ENCODE measurements around the gene ATF3. TPM values are rescaled to one million over a fixed set of nuclear protein-coding genes. Genes with fewer than 3 reads are reported as not detected.

Gene ATF3
- total RNA-seq, 1 donor from 2014 or later = 23.9 TPM

GRCh38 chr1:212641956-212642355 lies 33.4 kb downstream of the ATF3 start:
- Mint-ChIP-seq H3K27ac (no peak overlapping the region), H3K9me3 (no peaks in the 10 kb centered on the region), H3K4me1 (ENCODE audit: unreplicated experiment) (no peaks in the 10 kb centered on the region), H3K4me3 (no peak overlapping the region), H3K27me3 (peaks cover 18% of the 10 kb centered on the region), H3K36me3 (no peaks in the 10 kb centered on the region)
- TF ChIP-seq CTCF (conservative IDR thresholded peaks at IDR 0.05) = no peak
- no peak for DNase-seq (ENCODE audit: extremely low spot score, unreplicated experiment)

GRCh38 chr1:212643877-212644276 lies 35.3 kb downstream of the ATF3 start:
- Mint-ChIP-seq H3K27ac (no peak overlapping the region), H3K36me3 (no peaks in the 10 kb centered on the region), H3K9me3 (no peaks in the 10 kb centered on the region), H3K4me1 (ENCODE audit: unreplicated experiment) (no peaks in the 10 kb centered on the region), H3K4me3 (no peak overlapping the region), H3K27me3 (peaks cover 9% of the 10 kb centered on the region)
- no peak for TF ChIP-seq CTCF (conservative IDR thresholded peaks at IDR 0.05)
- no peak for DNase-seq (ENCODE audit: extremely low spot score, unreplicated experiment)

GRCh38 chr1:212644866-212645545 lies 36.4 kb downstream of the ATF3 start:
- Mint-ChIP-seq H3K27me3 (peaks cover 9% of the 10 kb centered on the region), H3K27ac (peak overlapping the region; percentile 3), H3K9me3 (no peaks in the 10 kb centered on the region), H3K4me1 (ENCODE audit: unreplicated experiment) (no peaks in the 10 kb centered on the region), H3K4me3 (no peak overlapping the region), H3K36me3 (no peaks in the 10 kb centered on the region)
- no peak for TF ChIP-seq CTCF (conservative IDR thresholded peaks at IDR 0.05)
- DNase-seq (ENCODE audit: extremely low spot score, unreplicated experiment) = no peak

GRCh38 chr1:212645546-212646543 lies 37.3 kb downstream of the ATF3 start:
- Mint-ChIP-seq H3K27ac (peak overlapping the region; percentile 3), H3K9me3 (no peaks in the 10 kb centered on the region), H3K36me3 (no peaks in the 10 kb centered on the region), H3K4me3 (no peak overlapping the region), H3K27me3 (peaks cover 7% of the 10 kb centered on the region), H3K4me1 (ENCODE audit: unreplicated experiment) (no peaks in the 10 kb centered on the region)
- DNase-seq (ENCODE audit: extremely low spot score, unreplicated experiment) = no peak
- TF ChIP-seq CTCF (conservative IDR thresholded peaks at IDR 0.05) = no peak

GRCh38 chr1:212646588-212646987 lies 38.0 kb downstream of the ATF3 start:
- Mint-ChIP-seq H3K27ac (no peak overlapping the region), H3K36me3 (no peaks in the 10 kb centered on the region), H3K4me3 (no peak overlapping the region), H3K4me1 (ENCODE audit: unreplicated experiment) (no peaks in the 10 kb centered on the region), H3K27me3 (peaks cover 7% of the 10 kb centered on the region), H3K9me3 (no peaks in the 10 kb centered on the region)
- no peak for DNase-seq (ENCODE audit: extremely low spot score, unreplicated experiment)
- TF ChIP-seq CTCF (conservative IDR thresholded peaks at IDR 0.05) = no peak

Data from type B pancreatic cell (in vitro differentiated cells).